Skin of body (tissue), 2 donors: ENCODE data around the gene ANTXR2. TPM values are rescaled to one million over a fixed set of nuclear protein-coding genes. Genes with fewer than 3 reads are reported as not detected.
"Not testable (repeated sequence)": the region's sequence is repeated elsewhere in the genome, so short reads cannot be mapped to it uniquely, and the experiment has no call there.

Experiments
- DNase-seq: peaks from one replicate; lab custom pipeline; 2025; lab: John Stamatoyannopoulos, UW
- total RNA-seq: library from RNA; depleted of rRNA; stranded (reverse); fragments of >200 nt; gene quantifications from one replicate; pipeline ENCODE4 v1.2.3, GENCODE V29; 2014

The ANTXR2 gene
- total RNA-seq, 1 donor from 2014 or later, result 26.2 TPM

- DNase-seq, result no peak
Observed at GRCh38 chr4:79991601-79992000, 81.4 kb downstream of the ANTXR2 start.

DNA sequence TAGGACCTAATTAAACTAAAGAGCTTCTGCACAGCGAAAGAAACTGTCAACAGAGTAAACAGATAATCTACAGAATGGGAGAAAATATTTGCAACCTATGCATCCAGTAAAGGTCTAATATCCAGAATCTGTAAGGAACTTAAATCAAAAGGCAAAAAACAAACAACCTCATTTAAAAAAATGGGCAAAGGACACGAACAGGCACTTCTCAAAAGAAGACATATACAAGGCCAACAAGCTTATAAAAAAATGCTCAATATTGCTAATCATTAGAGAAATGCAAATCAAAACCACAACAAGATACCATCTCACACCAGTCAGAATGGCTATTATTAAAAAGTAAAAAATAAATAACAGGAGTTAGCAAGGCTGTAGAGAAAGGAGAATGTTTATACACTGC lies 81.9 kb downstream of the ANTXR2 start:
- DNase-seq, result not testable (repeated sequence)

DNA sequence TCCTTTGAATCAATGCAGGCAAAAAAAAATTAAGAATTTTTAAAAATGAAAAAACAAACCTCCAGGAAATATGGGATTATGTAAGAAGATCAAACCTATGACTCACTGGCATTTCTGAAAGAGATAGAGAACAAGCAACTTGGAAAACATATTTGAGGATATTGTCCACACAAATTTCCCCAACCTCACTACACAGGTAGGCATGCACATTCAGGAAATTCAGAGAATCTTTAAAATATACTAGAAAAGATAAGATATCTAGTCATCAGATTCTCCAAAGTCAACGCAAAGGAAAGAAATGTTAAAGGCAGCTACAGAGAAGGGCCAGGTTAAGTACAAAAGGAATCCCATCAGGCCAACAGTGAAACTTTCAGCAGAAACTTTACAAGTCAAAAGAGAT lies 85.6 kb downstream of the ANTXR2 start:
- no peak for DNase-seq

DNA sequence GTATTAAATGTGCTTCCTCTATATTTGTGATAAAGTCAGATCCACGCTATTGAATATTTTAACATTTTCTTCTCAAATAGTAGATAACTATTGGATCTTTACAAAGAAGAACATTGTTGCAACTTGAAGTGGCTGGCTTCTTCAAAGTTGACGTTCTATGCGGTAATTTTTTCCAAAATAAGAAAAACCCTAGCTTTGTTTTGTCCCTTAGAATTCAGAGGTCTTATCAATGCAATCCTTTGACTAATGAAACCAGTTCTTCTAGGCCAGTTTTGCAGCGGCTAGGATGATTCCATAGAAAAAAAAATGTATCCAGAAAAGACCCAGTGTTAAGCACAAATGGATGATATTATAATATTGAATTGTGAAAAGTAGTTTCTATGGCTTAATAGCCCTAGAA lies 89.6 kb downstream of the ANTXR2 start:
- no peak for DNase-seq

DNA sequence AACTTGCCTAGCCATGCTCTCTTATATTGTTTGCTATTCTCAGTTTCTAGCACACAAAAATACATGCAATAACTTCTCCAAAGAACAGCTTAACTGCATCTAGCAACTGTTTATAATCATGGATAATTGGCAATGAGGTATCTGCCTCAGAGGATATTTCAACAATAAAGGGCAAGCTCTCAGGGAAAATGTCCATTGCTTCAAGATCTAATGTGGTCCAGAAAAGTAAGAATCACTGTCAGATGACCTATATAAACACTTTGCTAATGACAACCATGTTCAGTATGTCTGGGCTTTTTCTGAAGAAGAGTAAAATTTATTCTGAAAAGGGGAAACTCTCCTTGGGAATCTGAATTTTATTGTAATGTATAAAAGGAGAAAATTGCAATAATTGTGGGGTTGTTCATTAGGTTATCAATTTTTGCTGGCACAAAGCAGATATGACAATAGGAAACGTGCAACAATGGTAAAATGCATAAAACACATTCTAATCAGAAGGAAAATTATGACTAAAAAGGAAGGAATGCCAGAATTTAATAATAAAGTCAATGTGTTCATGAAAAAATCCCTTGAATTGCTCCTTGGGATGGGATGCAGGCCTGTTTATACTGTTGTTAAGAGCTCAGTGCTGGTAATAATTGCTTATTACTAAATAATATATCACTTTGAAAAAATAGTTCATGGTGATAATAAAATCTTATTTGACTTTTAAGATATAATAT lies 90.3 kb downstream of the ANTXR2 start:
- peak; percentile 85 for DNase-seq

DNA sequence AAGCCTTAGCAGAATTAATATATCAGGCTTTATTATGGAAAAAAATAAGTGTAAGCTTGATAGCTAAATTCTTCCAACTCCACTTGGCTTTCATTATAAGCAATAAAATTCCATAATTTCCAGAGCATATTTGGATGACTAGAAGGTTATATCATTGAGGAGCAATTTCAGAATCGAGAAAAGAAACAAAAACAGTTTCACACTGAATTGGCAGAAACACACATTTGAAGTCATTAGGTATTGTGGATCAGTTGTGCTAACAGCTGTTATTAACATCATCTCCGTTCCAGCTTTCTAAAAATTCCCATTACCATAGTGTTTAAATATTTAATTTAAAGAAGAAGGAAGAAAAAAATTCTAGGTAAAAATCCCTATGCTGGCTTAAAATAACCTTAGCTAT lies 92.6 kb downstream of the ANTXR2 start:
- peak; percentile 78 for DNase-seq

- DNase-seq, result no peak
Observed at GRCh38 chr4:79979785-79980437, 93.1 kb downstream of the ANTXR2 start.

GRCh38 chr4:79977131-79977840 lies 95.7 kb downstream of the ANTXR2 start:
- DNase-seq, result no peak

GRCh38 chr4:79964400-79965211 lies 108.4 kb downstream of the ANTXR2 start:
- no peak for DNase-seq

- DNase-seq, result no peak
Observed at GRCh38 chr4:79964020-79964399, 109.0 kb downstream of the ANTXR2 start.

DNA sequence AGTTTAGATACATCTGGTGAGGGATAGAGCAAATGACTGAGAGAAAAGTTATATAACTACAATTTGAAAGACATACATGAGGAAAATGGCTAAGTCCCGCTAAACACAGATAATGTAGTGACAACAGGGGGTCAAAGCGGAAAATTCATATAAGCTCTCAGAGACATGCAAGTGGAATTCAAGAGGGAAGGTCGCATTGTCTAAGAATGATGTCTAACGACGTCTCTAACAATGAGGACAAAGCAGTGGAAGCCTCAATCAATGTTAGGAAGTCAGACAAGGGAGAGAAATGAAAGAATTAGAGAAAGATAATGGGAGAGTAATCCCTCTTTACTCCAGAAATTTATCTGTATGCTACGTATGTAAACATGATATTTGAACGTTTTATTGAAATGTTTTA lies 113.4 kb downstream of the ANTXR2 start:
- DNase-seq, result no peak

- no peak for DNase-seq
Observed at GRCh38 chr4:79958466-79959264, 114.4 kb downstream of the ANTXR2 start.

DNA sequence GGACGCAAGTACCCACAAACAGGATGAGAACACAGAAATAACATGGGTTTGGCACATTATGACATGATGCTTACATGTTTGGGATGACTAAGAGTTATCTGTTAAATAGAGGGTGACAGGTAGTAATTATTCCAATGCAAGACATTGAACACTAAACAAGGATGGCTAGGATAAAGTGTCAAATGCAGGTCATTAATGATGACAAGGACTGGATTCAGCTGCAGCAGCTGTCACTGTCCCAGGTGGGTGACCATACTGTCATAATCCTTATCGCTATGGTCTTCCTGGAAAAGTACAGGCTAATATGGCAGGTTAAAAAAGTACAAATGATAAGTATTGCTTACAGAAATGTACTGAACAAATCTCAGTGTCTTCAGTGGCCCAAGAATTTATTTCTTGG lies 123.9 kb downstream of the ANTXR2 start:
- DNase-seq, result no peak

DNA sequence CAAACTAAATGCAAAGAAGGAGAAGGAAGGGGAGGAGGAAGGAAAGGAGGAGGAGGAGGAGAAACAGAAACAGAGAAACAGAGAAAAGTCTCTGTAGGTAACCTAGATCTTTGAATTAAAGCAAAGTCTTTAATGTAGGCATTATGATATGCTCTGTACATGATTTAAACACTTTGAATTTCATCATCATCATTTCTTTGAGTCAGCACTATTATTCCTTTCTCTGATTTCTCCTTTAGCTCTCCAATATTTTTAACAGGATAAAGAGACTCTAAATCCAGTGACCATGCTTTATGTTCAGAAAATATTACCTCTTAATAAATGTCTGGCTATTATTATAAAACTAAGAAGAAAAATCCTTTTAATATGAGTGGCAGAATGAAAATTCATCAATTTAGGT lies 124.3 kb downstream of the ANTXR2 start:
- no peak for DNase-seq

DNA sequence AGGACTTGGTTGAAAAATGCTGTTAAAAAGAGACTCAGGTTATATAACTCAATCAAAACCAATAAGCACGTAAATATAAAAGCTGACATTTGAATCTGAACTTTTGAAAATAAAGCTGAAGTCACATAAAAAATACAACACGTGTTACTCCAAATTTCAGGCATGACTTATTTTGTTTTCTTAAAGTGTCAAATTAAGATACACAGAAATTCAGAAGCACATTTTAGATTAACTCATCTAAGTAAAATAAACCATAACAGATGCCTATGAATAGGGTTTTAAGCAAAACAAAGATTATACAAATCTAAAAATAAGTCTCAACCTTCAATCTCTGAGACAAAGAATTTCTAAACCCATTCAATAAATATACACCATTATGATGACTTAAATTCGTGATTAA lies 124.8 kb downstream of the ANTXR2 start:
- DNase-seq, result no peak

- no peak for DNase-seq
Observed at GRCh38 chr4:79947386-79947785, 125.6 kb downstream of the ANTXR2 start.

GRCh38 chr4:79935274-79935673 lies 137.8 kb downstream of the ANTXR2 start:
- DNase-seq, result no peak

DNA sequence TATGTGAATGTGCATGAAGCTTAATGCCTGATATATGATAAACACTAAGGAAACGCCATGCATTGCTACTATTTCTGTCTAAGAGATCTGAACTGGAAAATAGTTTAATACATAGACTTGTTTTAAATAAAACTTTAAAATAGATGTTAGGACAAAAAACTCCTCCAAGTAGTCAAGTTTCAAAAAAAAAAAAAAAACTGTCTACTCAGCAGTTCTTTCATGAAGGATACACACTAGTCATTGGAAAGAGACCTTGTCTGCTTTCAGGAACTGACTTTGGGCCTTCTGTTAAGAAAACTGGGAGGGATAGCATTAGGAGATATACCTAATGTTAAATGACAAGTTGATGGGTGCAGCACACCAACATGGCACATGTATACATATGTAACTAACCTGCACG lies 138.4 kb downstream of the ANTXR2 start:
- DNase-seq, result no peak

DNA sequence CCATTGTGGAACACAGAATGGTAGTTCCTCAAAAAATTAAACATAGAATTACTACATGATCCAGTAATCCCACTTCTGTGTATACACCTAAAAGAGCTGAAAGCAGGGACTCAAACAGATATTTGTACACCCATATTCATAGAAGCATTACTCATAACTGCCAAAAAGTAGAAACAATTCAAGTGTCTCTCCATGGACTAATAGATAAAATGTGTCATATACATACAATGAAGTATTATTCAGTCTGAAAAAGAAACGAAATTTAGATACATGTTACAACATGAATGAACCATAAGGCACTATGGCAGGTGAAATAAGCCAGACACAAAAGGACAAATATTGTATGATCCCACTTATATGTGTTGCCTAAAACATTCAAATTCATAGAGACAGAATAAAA lies 145.1 kb downstream of the ANTXR2 start:
- DNase-seq, result no peak

DNA sequence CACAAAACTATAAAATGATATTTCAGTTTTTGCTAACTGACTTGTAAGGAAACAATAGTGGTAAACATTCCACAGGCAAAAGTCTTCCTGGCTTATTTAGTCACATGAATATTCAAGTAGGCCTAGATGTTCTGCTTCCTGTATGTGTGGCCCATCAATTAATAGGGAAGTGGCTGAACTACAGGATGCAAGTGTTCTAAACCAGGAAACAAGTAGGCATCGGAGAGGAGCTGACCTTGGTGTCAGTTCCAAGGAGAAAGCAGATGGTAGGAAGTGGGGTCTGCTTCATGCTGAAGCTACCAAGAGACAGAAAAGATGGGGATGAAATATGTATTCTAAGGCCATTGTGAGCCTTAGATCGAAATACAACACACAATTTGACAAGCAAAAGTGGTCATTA lies 149.7 kb downstream of the ANTXR2 start:
- DNase-seq, result no peak

- no peak for DNase-seq
Observed at GRCh38 chr4:79922011-79922410, 151.0 kb downstream of the ANTXR2 start.
